Activated T-cell treated with anti-CD3 and anti-CD28 coated beads, Interleukin-2, amount 50 U/mL, for 24 hours (primary cell): Measurements from ENCODE around the gene NUBP1.
"Not testable (repeated sequence)": the region's sequence is repeated elsewhere in the genome, so short reads cannot be mapped to it uniquely, and the experiment has no call there.

Source experiments
- DNase-seq: peaks from one replicate; pipeline ENCODE4 v3.0.0-alpha.2; 2020
- H3K27ac Mint-ChIP-seq: 2 replicates; pipeline ENCODE4 v1.8.0; 2020; ENCODE audit warnings: mild to moderate bottlenecking, mixed read lengths
- H3K27me3 Mint-ChIP-seq: 2 replicates; pipeline ENCODE4 v1.8.0; 2020; ENCODE audit warnings: mixed read lengths
- H3K36me3 Mint-ChIP-seq: 2 replicates; pipeline ENCODE4 v1.8.0; 2020; ENCODE audit warnings: low read depth, mixed read lengths
- H3K4me1 Mint-ChIP-seq: 2 replicates; pipeline ENCODE4 v1.8.0; 2020; ENCODE audit warnings: low read depth, mixed read lengths
- H3K4me3 Mint-ChIP-seq: 2 replicates; pipeline ENCODE4 v1.8.0; 2020; ENCODE audit warnings: mild to moderate bottlenecking, moderate library complexity, mixed read lengths
- H3K9me3 Mint-ChIP-seq: 2 replicates; pipeline ENCODE4 v1.8.0; 2020; ENCODE audit warnings: mixed read lengths

NUBP1 gene

DNA sequence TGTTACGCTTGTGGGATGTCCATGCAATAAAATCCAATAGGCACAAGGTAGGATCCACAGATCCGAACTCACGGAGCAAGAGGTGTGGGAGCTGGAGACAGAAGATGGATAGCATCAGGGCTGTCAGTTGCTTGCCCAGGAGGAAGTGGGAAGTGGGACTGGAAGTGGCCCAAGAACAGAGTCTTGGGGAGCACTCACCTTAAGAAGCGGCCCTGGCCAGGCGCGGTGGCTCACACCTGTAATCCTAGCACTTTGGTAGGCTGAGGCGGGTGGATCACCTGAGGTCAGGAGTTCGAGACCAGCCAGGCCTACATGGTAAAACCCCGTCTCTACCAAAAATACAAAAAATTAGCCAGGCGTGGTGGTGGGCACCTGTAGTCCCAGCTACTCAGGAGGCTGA lies 2.4 kb upstream of the NUBP1 start:
- not testable (repeated sequence) for H3K27me3 Mint-ChIP-seq, H3K27ac Mint-ChIP-seq, H3K4me3 Mint-ChIP-seq, DNase-seq, H3K9me3 Mint-ChIP-seq
- H3K4me1 Mint-ChIP-seq = peaks cover 61% of the 10 kb centered on the region
- H3K36me3 Mint-ChIP-seq = peaks cover 16% of the 10 kb centered on the region

DNA sequence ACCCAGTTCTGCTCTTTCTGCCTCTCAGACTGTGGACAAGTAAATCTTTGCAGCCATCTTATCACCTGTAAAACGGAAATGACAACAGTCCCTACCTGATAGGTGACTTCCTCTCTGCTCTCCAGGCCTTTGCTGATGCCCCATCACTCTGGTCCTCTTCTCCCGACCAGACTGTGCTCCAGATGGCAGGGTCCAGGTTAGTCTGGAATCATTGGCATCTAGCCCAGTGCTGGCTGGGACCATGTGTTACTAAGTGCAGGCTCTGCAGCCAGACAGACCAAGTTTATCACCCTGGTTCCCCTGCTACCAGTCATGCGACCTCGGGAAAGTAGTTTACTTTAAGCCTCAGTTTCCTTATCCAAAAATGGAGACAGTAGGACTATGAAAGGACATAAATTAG lies 1.8 kb upstream of the NUBP1 start:
- H3K9me3 Mint-ChIP-seq = no peaks in the 10 kb centered on the region

GRCh38 chr16:10743227-10743609 lies 424 bp upstream of the NUBP1 start:
- Mint-ChIP-seq H3K36me3 (peaks cover 35% of the 10 kb centered on the region), H3K4me3 (peak overlapping the region; percentile 91), H3K4me1 (peaks cover 54% of the 10 kb centered on the region), H3K27ac (peak overlapping the region; percentile 100), H3K9me3 (no peaks in the 10 kb centered on the region), H3K27me3 (no peaks in the 10 kb centered on the region)
- no peak for DNase-seq

More for the DNA sequence above, 1.8 kb upstream of the NUBP1 start:
- Mint-ChIP-seq H3K36me3 (peaks cover 21% of the 10 kb centered on the region), H3K4me1 (peaks cover 62% of the 10 kb centered on the region), H3K27ac (no peak overlapping the region), H3K4me3 (no peak overlapping the region), H3K27me3 (no peaks in the 10 kb centered on the region)
- no peak for DNase-seq

DNA sequence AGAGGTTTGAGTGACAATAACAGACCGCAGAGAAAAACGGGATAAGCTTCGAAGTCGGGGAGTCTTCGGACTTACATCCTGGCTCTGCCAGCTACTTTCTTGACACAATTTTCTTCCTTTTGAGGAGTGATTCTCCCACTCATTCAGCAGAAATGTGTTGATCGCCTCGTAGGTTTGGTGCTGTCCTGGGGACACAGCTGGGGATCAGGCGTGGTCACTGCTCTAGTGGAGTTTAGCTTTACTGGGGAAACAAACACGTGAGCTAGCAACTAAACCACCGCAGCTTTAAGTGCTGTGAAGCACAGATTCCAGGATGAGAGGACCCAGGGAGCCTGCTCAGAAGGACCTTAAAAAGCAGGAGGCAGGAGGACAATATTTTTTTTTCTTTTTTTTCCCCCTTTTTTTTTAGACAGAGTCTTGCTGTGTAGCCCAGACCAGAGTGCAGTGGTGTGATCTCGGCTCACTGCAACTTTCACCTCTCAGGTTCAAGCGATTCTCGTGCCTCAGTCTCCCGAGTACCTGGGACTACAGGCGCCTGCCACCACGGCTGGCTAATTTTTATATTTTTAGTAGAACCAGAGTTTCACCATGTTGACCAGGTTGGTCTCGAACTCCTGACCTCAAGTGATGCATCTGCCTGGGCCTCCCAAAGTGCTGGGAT lies 858 bp downstream of the NUBP1 start:
- no peak for DNase-seq
- Mint-ChIP-seq H3K36me3 (peaks cover 47% of the 10 kb centered on the region), H3K27me3 (no peaks in the 10 kb centered on the region), H3K27ac (peak overlapping the region; percentile 100), H3K4me1 (peaks cover 56% of the 10 kb centered on the region), H3K4me3 (peak overlapping the region; percentile 91), H3K9me3 (no peaks in the 10 kb centered on the region)

DNA sequence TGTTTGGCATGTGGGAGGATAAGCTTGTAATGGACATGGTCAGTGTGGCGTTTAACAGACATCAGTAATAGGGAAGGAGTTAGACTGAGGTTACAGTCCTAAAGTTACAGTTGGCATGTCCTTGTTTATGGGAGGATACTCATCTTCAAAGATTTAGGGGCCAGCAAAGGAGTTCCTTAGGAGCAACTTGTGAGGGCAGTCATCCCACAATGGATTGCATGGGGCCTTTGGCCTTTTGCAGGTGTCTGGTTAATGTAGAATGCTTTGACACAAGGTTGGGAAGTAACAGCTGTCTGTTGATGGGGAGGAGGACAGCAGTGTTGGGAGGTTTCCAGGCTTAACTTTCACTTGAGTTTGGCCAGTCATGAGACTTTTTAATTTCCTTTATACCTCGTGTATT lies 2.2 kb downstream of the NUBP1 start:
- H3K27ac Mint-ChIP-seq = no peak overlapping the region
- H3K4me3 Mint-ChIP-seq = no peak overlapping the region
- H3K4me1 Mint-ChIP-seq = peaks cover 50% of the 10 kb centered on the region
- H3K9me3 Mint-ChIP-seq = no peaks in the 10 kb centered on the region
- H3K27me3 Mint-ChIP-seq = no peaks in the 10 kb centered on the region
- DNase-seq = no peak
- H3K36me3 Mint-ChIP-seq = peaks cover 60% of the 10 kb centered on the region

DNA sequence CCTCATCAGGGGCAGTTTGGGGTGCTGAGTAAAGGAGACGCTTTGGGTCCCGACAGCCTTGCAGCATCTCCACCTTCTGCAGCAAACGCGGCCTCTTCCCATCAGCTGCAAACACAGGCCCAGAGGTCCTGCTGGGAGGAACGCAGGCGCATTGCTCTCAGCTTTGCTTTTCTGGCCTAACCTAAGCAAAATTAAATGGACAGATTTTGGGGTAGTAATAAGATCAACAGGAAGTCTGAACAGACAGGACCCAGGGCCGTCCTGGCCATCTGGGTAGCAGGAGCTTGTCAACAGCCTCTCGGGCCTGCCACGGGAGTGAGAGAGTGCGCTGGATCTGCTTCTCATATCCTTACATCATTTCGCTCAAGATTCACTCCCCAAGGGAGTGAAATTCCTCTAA lies 7.2 kb downstream of the NUBP1 start:
- no peaks in the 10 kb centered on the region for H3K9me3 Mint-ChIP-seq
- DNase-seq = no peak
- no peaks in the 10 kb centered on the region for H3K27me3 Mint-ChIP-seq
- H3K4me3 Mint-ChIP-seq = no peak overlapping the region
- H3K36me3 Mint-ChIP-seq = peaks cover 90% of the 10 kb centered on the region
- H3K27ac Mint-ChIP-seq = peak overlapping the region; percentile 89
- H3K4me1 Mint-ChIP-seq = peaks cover 51% of the 10 kb centered on the region

DNA sequence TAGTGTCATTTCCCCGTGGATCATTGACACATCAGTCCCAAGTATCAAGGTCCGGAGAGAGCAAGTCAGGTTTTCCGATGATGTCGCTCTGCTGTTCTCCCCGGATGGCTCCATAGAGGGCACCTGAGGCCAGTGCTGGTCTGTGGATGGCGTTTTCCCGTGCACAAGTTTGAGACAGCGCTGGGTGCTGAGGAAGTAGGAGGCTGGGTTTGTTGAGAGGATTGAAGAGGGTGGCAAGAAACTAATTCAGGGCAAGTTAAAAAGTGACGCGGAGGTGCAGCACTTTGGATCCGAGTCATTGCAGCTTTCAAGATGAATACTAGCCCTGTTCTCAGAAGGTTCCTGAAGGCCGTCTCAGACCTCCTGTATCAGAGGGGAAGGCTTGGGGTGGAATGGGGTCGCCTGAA lies 7.7 kb downstream of the NUBP1 start:
- no peaks in the 10 kb centered on the region for H3K9me3 Mint-ChIP-seq
- peaks cover 88% of the 10 kb centered on the region for H3K36me3 Mint-ChIP-seq

GRCh38 chr16:10752843-10753523 lies 9.3 kb downstream of the NUBP1 start:
- peaks cover 44% of the 10 kb centered on the region for H3K4me1 Mint-ChIP-seq
- H3K27me3 Mint-ChIP-seq = no peaks in the 10 kb centered on the region
- no peak overlapping the region for H3K27ac Mint-ChIP-seq
- H3K9me3 Mint-ChIP-seq = no peaks in the 10 kb centered on the region
- DNase-seq = no peak
- H3K36me3 Mint-ChIP-seq = peaks cover 90% of the 10 kb centered on the region
- H3K4me3 Mint-ChIP-seq = no peak overlapping the region

More for the DNA sequence above, 7.7 kb downstream of the NUBP1 start:
- Mint-ChIP-seq H3K27me3 (no peaks in the 10 kb centered on the region), H3K4me3 (no peak overlapping the region), H3K27ac (peak overlapping the region; percentile 89), H3K4me1 (peaks cover 47% of the 10 kb centered on the region)
- no peak for DNase-seq

DNA sequence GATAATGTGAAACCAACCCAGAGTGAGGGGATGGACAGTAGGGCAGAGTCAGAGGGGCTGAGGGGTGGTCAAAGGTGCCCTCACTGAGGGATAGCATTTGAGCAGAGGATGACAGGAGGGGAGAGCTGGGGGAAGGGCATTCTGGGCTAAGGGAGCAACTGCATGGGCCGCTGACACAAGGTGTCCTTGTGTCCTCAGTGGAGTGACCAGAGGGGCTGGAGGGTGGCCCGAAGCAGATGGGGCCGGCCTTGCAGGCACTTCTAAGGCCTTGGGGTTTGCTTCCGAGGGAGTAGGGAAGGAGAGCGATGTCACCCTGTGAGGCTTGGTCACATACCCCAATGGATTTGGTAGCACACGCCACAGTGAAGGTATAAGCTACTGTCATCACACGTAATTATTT lies 10.0 kb downstream of the NUBP1 start:
- peaks cover 90% of the 10 kb centered on the region for H3K36me3 Mint-ChIP-seq
- no peak overlapping the region for H3K4me3 Mint-ChIP-seq
- H3K27ac Mint-ChIP-seq = peak overlapping the region; percentile 40

DNA sequence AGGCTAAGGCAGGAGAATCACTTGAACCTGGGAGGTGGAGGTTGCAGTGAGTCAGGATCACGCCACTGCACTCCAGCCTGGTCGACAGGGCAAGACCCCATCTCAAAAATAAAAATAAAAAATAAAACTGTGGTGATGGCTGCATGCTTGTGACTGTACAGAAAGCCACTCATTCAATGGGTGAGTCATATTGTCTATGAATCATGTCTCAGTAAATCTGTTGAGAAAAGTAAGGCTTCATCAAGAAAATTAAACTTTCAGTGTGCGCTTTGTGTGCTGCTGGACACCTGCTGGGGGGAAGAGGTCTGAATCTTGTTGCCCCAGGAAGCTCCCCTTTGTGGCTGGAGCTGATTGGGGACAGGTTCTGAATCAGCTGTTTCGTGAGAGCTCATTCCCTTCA lies 11.3 kb downstream of the NUBP1 start:
- H3K4me1 Mint-ChIP-seq = peaks cover 29% of the 10 kb centered on the region
- no peaks in the 10 kb centered on the region for H3K27me3 Mint-ChIP-seq
- H3K36me3 Mint-ChIP-seq = peaks cover 90% of the 10 kb centered on the region
- no peaks in the 10 kb centered on the region for H3K9me3 Mint-ChIP-seq
- H3K4me3 Mint-ChIP-seq = no peak overlapping the region
- DNase-seq = no peak
- H3K27ac Mint-ChIP-seq = peak overlapping the region; percentile 78

More for the DNA sequence above, 10.0 kb downstream of the NUBP1 start:
- H3K4me1 Mint-ChIP-seq = peaks cover 40% of the 10 kb centered on the region
- H3K9me3 Mint-ChIP-seq = no peaks in the 10 kb centered on the region
- DNase-seq = no peak
- no peaks in the 10 kb centered on the region for H3K27me3 Mint-ChIP-seq

- Mint-ChIP-seq H3K27me3 (no peaks in the 10 kb centered on the region), H3K4me3 (no peak overlapping the region), H3K4me1 (peaks cover 19% of the 10 kb centered on the region), H3K9me3 (no peaks in the 10 kb centered on the region), H3K27ac (no peak overlapping the region), H3K36me3 (peaks cover 90% of the 10 kb centered on the region)
- no peak for DNase-seq
These were observed 12.9 kb downstream of the NUBP1 start for GRCh38 chr16:10756574-10756973.

GRCh38 chr16:10760858-10761257 lies 17.2 kb downstream of the NUBP1 start:
- H3K27ac Mint-ChIP-seq = peak overlapping the region; percentile 64

GRCh38 chr16:10761373-10761772 lies 17.7 kb downstream of the NUBP1 start:
- peaks cover 14% of the 10 kb centered on the region for H3K4me1 Mint-ChIP-seq
- no peak for DNase-seq
- H3K27me3 Mint-ChIP-seq = no peaks in the 10 kb centered on the region
- H3K27ac Mint-ChIP-seq = no peak overlapping the region
- H3K9me3 Mint-ChIP-seq = no peaks in the 10 kb centered on the region
- peaks cover 98% of the 10 kb centered on the region for H3K36me3 Mint-ChIP-seq
- no peak overlapping the region for H3K4me3 Mint-ChIP-seq

More at GRCh38 chr16:10760858-10761257, 17.2 kb downstream of the NUBP1 start:
- Mint-ChIP-seq H3K4me1 (peaks cover 10% of the 10 kb centered on the region), H3K4me3 (no peak overlapping the region), H3K27me3 (no peaks in the 10 kb centered on the region), H3K9me3 (no peaks in the 10 kb centered on the region), H3K36me3 (peaks cover 96% of the 10 kb centered on the region)
- DNase-seq = no peak

- no peak for DNase-seq
- H3K36me3 Mint-ChIP-seq = peaks cover 97% of the 10 kb centered on the region
These were observed 18.8 kb downstream of the NUBP1 start for GRCh38 chr16:10762336-10763016.

DNA sequence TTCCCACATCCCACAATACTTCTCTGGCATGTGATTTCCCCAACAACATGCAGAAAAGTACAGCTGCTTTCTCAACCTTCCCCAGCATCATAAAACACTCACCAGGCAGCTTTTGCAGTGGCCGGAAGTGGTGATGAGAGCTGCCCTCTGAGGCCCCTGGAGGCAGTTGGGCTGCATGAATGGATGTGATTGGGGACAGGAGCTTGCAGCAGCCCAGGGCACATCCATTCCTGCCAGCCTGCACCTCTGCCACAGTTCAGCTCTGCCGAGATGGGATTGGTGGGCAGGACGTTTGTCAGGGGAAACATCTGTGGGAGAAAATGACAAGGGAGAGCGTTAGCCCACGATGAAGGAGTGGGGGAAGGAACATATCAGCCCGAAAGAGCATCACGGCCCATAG lies 19.8 kb downstream of the NUBP1 start:
- Mint-ChIP-seq H3K4me1 (peaks cover 14% of the 10 kb centered on the region), H3K36me3 (peaks cover 94% of the 10 kb centered on the region), H3K9me3 (no peaks in the 10 kb centered on the region), H3K27me3 (no peaks in the 10 kb centered on the region), H3K27ac (no peak overlapping the region), H3K4me3 (no peak overlapping the region)
- DNase-seq = no peak

More at GRCh38 chr16:10762336-10763016, 18.8 kb downstream of the NUBP1 start:
- Mint-ChIP-seq H3K4me3 (no peak overlapping the region), H3K27ac (no peak overlapping the region), H3K9me3 (no peaks in the 10 kb centered on the region), H3K4me1 (peaks cover 14% of the 10 kb centered on the region), H3K27me3 (no peaks in the 10 kb centered on the region)
